NCI-H1930 (cell line): ENCODE data around the gene RNH1.

Experiments used
- DNase-seq, 2 experiments: peaks; one replicate each; lab custom pipeline; 2025; lab: John Stamatoyannopoulos, UW

RNH1 gene

GRCh38 chr11:506995-507726 lies at the start of gene RNH1:
Gene RNH1 (minus strand): TSS chr11:507242. CDS start chr11:502162, 5,080 bp downstream.
- DNase-seq, result peak; percentile 97 to 98

DNA sequence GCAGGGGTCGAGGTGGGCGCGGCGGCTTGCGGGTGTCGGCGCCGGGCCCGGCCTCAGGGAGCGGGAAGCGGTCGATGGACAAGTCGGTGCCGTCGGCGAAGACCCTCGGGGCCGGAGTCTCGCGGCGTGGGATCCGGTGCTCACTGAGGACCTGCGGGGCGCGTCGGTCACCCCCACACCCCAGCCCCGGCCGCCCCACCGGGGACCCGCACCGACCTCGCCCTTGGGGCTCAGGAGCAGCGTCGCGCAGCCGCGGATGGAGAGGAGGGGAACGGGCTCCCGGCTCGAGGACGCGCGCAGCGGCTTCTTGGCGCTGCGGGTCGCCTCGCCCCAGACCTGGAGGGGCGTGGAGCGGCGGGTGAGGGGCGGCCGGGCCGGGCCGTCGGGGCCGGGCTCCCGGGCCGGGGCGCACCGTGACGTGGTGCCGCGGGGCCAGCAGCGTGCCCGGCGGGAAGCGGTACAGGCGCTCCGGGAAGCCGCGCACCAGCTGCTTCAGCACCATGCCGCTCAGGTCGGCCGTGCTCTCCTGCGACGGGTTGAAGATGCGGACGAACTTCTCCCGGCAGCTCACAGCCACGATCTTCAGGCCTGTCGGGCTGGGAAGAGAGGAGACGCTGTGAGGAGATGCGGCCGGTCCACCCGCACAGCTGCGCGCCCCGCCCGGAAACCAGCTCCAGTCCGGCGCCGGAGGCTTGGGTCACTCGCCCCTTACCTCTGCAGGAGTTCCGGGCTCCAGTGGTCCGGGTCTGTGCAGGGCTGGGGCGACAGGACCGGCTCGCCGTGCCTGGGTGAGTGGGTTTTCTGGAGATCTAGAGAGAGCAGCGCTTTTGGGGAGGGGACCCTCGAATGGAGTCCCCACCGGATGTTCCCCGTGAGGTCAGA lies 49.0 kb upstream of the RNH1 start:
- no peak for DNase-seq

GRCh38 chr11:555227-555779 lies 48.3 kb upstream of the RNH1 start:
- no peak for DNase-seq

DNA sequence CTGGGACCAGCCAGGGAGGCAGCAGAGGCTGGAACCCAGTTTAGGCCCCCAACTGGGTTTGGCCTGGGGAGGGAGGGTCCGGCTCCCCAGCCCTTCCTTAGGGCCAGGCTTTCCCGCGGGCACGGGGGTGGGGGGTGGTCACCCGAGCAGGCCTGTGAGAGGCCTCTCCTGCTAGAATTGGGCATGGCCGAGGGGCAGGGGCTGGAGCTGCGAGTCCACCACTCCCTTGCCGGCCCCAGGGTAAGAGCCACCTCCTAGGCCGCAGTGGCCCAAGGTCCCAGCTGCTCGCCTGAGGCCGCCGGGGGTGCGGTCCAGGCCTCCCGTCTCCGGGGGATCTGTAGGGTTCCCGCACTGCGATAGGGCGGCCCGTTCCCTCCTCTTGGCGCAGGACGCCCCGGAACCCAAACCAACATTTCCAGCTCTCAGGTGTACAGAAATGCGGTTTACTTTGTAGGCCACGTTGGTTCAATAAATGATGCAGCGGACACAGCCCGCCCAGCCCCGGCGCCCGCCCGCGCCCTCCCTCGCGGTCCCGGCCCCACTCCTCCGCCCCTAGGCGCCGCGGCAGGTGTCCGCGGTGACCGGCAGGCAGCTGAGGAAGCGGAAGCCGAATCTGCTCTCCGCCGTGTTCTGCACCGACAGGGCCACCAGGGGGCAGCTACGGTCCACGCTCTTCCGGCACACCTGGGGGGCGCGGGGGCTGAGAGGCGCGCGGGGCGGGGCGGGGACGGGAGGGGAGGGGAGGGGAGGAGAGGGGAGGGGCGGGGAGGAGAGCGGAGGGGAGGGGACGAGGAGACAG lies 47.6 kb upstream of the RNH1 start:
- peak; percentile 94 to 97 for DNase-seq

DNA sequence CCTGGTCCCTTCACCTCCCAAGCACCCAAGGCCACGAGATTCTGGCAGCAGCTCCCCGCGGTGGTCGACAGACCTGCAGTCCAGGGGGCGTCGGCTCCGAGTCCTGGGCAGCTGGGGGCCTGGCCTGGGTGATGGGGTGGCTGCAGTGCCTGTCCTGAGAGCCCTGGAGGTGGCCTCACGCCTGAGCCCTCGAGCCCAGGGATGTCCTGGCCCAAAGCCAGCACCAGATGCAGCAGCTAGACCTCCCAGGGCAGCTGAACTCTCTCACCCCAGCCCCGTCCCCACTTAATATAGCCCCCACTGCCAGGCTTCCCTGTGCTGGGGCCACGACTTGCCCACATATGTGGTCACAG lies 46.9 kb upstream of the RNH1 start:
- no peak for DNase-seq

DNA sequence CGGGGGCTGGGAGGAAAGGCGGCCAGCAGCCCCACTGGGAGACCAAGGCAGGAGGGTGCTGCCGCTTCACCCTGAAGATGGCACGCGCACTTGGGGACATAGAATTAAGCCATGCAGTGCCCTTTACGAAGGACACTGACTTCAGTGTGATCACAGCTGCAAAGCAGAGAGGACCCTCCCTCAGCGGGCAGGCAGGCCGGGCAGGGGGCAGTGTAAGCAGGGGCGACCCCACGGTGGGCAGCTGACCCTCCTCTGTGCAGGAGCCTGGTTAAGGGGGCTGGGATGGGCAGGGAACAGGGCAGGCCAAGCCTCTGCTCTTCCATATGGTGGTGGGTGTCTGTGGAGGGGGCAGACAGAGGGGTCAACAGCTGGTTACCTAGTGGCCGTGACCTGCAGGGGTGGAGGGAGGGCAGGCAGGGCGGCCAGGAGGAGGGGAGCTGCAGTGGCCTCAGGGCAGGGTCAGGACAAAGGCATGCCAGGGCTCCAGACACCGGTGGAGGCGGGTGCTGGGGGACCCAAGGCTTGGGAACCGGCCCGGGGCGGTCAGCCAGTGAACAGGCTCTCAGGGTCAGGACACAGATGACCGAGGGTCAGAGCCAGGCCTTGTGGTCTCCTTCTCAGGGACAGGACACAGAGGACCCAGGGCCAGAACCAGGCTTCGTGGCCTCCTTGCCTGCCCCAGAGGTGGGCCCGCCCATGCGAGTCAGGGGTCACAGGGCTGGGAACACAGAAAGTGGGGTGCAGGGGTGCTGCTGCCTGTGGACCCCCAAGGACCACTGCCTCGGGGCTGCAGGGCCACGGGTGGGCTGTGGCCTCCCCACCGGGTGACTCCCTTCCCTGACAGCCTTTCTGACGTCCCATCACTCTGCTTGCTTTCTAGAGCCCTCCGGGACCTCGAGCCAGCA lies 46.3 kb upstream of the RNH1 start:
- DNase-seq, result no peak

DNA sequence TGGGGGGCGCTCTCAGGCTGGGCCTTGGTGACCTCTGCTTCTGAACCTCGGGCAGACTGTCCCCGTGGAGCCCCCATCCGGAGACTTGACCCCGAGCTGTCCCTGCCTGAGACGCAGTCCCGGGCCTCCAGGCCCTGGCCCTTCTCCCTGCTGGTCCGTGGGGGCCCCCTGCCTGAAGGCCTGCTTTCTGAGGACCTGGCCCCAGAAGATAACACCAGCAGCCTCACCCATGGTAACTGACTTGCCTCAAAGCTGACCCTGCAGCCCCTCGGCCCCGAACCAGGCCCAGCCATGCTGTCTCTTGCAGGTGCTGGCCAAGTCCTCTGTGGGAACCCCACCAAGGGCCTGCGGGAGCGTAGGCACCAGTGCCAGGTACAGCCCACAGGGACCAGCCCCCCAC lies 44.6 kb upstream of the RNH1 start:
- DNase-seq, result no peak

DNA sequence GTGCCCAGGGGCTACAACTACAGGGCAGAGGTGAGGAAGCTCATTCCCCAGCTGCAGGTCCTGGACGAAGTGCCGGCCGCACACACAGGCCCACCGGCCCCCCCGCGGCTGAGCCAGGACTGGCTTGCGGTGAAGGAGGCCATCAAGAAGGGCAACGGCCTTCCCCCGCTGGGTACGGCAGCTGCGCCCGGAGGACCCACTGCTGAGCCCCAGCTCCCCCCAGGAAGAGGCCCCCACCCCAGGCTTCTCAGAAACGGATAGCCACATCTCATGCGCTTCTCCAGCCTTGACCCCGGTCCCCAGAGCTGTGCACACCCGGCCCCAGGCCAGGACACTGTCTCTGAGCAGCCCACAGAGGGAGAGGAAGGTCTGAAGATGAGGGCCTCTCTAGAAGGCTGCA lies 44.1 kb upstream of the RNH1 start:
- DNase-seq, result no peak

GRCh38 chr11:550746-551085 lies 43.7 kb upstream of the RNH1 start:
- DNase-seq, result no peak

DNA sequence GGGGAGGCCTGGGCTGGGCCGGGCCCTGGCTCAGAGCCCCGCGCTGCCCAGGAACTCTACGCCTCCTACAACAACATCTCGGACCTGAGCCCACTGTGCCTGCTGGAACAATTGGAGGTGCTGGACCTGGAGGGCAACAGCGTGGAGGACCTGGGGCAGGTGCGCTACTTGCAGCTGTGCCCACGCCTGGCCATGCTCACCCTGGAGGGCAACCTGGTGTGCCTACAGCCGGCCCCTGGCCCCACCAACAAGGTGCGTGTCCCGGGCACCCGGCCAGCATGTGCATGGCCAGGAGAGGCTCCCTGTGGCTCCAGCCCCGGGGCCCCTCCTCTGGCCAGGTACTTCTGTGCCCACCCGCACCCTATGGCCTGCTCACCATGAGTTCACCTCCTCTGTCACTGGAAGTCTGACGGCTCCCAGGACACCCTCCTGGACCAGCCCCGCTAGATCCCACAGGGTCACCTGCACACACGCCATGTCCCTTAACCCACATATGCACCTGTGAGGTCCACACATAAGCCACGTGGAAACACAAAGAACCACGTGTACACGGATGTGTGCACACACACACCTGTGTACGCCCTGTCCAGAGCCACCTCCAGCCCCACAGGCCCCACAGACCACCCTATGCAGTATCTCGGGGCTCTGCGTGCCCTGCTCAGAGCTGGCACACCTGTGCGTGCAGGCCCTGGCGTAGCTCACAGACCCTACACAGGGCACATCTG lies 43.1 kb upstream of the RNH1 start:
- DNase-seq, result no peak

GRCh38 chr11:548700-549603 lies 41.9 kb upstream of the RNH1 start:
- DNase-seq, result no peak

DNA sequence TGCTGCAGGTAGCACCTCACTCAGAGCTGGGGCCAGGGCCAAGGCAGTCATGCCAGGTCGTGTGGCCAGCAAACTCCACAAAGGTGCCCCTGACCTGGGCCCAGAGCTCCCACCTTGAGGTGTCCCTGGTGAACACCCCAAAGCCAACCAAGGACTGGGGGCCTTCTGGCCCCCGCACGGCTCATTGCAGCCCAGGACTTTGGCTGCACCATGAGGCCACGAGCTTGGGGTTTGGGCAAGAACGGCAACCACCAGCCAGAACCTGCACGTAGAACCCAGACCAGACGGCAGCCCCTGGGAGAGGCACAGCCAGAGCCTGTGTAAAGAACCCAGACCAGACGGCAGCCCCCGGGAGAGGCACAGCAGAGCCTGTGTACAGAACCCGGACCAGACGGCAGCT lies 38.1 kb upstream of the RNH1 start:
- no peak for DNase-seq

- no peak for DNase-seq
These were observed 37.8 kb upstream of the RNH1 start for GRCh38 chr11:544817-545166.

DNA sequence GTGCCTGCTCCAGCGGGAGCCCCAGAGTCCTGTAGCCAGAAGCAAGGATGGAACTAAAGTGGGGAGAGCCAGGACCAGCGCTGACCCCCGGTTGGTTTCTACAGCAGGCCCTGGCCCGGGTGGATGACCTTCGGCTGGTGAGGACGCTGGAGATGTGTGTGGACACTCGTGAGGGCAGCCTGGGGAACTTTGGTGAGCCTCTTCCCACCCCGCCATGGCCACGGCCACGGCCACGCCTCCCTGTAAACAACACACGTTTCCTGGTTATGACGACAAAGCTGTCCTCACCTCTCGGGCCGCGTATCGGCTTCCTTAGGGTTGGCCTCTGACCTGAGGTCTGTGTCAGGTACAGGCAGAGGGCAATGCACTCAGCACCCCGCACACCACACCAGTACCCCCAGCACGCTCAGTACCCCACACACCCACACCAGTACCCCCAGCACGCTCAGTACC lies 34.4 kb upstream of the RNH1 start:
- DNase-seq, result no peak

DNA sequence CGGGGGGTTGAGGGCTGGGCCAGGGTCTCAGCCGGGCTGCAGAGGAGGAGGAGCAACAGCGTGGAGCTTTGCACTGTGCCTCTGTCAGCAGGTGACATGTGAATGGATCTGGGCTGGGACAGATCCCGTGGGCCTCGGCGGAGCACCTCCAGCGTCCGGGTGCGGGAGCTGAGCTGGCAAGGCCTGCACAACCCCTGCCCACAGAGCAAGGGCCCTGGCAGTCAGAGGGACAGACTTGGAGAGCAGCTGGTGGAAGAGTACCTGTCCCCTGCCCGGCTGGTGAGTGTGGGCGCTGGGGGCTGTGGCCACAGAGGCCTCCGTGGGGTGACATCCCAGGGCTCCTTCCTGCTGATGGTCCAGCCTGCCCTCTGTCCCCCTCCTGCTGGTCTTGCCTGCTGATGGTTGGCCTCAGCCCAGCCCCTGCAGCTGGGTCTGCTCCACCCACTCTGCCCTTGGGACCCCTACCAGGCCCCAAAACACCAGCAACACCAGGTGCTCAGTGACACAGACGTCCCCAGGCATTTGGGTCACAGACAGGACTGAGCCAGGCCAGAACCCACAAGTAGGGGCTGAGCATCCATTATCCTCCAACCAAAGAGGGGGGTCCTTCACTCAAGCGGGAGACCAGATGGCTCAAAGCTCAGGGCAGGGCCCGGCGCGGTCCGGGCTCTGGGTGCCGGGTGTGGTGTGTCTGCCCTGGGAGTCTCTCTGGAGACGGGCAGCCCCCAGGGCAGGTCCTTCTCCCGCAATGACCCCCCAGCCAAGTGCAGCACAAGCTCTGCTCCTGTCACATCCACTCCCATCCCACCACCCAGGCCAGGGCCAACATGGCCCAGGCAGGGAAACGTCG lies 33.8 kb upstream of the RNH1 start:
- no peak for DNase-seq

DNA sequence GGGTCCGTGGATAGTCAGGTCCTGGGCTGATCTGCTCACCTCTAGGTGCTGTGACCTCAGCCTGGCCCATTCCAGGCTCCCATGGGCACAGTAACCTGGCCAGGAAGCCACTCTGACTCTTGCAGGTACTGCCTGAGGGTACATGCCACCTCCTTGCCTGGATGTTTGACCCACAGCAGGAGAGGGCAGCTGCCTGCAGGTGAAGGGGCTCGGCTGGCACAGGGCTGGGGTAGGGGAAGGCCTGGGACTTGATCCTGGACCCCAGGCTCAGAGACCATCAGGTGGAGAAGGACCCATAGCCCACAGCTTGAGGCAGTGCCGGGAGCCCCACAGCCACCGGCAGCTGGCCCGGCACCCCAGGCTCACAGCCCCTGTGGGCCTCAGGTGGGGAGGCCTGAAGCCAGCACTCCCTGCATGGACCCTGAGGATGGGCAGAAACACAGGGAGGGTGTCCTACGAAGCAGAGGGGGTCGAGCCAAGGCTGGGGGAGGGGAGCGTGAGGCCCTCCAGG lies 33.0 kb upstream of the RNH1 start:
- no peak for DNase-seq

DNA sequence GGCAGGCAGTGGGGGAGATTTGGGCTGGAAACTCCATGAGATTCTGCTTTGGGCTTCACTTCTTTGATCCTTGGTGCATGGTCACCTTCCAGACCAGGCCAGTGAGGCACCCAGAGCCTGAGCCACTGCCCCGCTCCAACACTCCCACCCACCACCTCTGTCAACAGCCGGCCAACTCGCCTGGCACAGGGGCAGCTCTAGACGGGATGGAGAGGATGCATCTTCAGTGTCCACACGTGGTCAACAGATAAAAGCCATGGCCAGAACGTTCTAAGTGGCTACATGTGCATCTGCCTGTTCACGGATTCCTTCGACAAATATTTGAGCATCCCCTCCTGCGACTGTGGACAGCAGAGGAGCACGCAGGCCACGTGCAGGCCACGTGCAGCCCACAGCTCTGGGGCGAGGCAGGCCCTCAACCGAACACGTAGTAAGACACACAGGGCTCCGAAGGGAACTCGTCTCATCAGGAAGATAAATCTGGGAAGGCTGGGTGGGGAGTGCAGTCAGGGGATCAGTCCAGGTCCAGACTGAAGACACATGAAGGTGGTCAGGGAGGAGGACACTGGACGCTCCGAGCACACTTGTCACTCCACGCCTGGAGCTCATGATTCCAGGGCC lies 31.5 kb upstream of the RNH1 start:
- no peak for DNase-seq
